Uterus (tissue), 2 donors: ENCODE data around the gene SLC7A7.

Source experiments
- CTCF ChIP-seq, 4 experiments: fragments of 200-600 bp in 2 of 4; fragments of 450-650 bp in 2 of 4; sonication (generic) in 2 of 4; IDR thresholded peaks; one replicate each; pipeline ENCODE4 v1.5.1; 2016 to 2019; ENCODE audit warnings: antibody characterized with exemption in 4 of 4, mild to moderate bottlenecking in 2 of 4, moderate library complexity in 1 of 4
- POLR2A ChIP-seq, 2 donors: fragments of 450-650 bp; IDR thresholded peaks; one replicate each; pipeline ENCODE4 v1.6.1; 2016; ENCODE audit warnings: antibody characterized with exemption in 2 of 2, mild to moderate bottlenecking in 1 of 2, moderate library complexity in 1 of 2

- no peak for TF ChIP-seq POLR2A (IDR thresholded peaks at IDR 0.05)
- TF ChIP-seq CTCF (IDR thresholded peaks at IDR 0.05) = no peak
Observed at GRCh38 chr14:22735096-22735495, 80.1 kb downstream of the SLC7A7 start.
